ENCODE results near the gene PHACTR4. TPM values are rescaled to one million over a fixed set of nuclear protein-coding genes. Genes with fewer than 3 reads are reported as not detected.

The PHACTR4 gene
- total and polyA plus RNA-seq, 9 of the 15 experiments (the other 6 are each of a cell fraction or from before 2014, with no cell fraction given): 6.4 to 43.6 (median 14.2) TPM

GRCh38 chr1:28412731-28413130 lies 43.2 kb downstream of the PHACTR4 start (continued):
- no peak for TF ChIP-seq ZBTB33 (CRISPR knock-in tag; IDR thresholded peaks at IDR 0.05)
- TF ChIP-seq MLLT1 (IDR thresholded peaks at IDR 0.05): no peak
- 0 out of 2 replicates have a peak, but pooled peaks have one; percentile 25 for TF ChIP-seq SMC3 (conservative IDR thresholded peaks at IDR 0.05; ENCODE audit: insufficient read depth, low read depth, low read length)
- TF ChIP-seq BMI1 (IDR thresholded peaks at IDR 0.05; ENCODE audit: low read length): no peak
- TF ChIP-seq CEBPB (tag; IDR thresholded peaks at IDR 0.05): no peak
- TF ChIP-seq CTCF (IDR thresholded peaks at IDR 0.05 in 2 of 3, conservative IDR thresholded peaks at IDR 0.05 in 1 of 3; ENCODE audit: insufficient read depth in 2 of 3, low read depth in 1 of 3, low read length in 3 of 3): peak; percentile 45 to 76 (median 64); a peak in 5 of 6 replicates
- TF ChIP-seq ARID2 (IDR thresholded peaks at IDR 0.05): no peak
- no peak for TF ChIP-seq SRSF1 (IDR thresholded peaks at IDR 0.05; ENCODE audit: low read depth, low read length)
- TF ChIP-seq GATAD2B (IDR thresholded peaks at IDR 0.05; ENCODE audit: borderline replicate concordance): no peak
- no peak for TF ChIP-seq ELF4 (CRISPR knock-in tag; IDR thresholded peaks at IDR 0.05)
- TF ChIP-seq SREBF1 (IDR thresholded peaks at IDR 0.05; ENCODE audit: borderline replicate concordance, low read depth, low read length): no peak
- TF ChIP-seq ZNF444 (CRISPR knock-in tag; IDR thresholded peaks at IDR 0.05): 0 out of 2 replicates have a peak, but pooled peaks have one; percentile 7
- peak; percentile 27; the same call in 1 of the 2 replicates for TF ChIP-seq NFIC (IDR thresholded peaks at IDR 0.05)
- TF ChIP-seq YBX1 (IDR thresholded peaks at IDR 0.05): no peak
- no peak for TF ChIP-seq ASH1L (IDR thresholded peaks at IDR 0.05; ENCODE audit: borderline replicate concordance, low read depth, partially characterized antibody)
- no peak for TF ChIP-seq HDGF (IDR thresholded peaks at IDR 0.05)
- TF ChIP-seq VEZF1 (CRISPR knock-in tag; IDR thresholded peaks at IDR 0.05): peak; percentile 68
- no peak for TF ChIP-seq LARP7 (IDR thresholded peaks at IDR 0.05)
- no peak for TF ChIP-seq SIX5 (IDR thresholded peaks at IDR 0.05; ENCODE audit: borderline replicate concordance in 1 of 2, insufficient read depth in 1 of 2, low read depth in 1 of 2, low read length in 2 of 2)
- no peak for TF ChIP-seq SRSF9 (IDR thresholded peaks at IDR 0.05; ENCODE audit: borderline replicate concordance, low read depth, low read length)
- no peak for TF ChIP-seq ZNF175 (CRISPR knock-in tag; IDR thresholded peaks at IDR 0.05; ENCODE audit: low read depth)
- TF ChIP-seq ZZZ3 (IDR thresholded peaks at IDR 0.05): no peak
- TF ChIP-seq ZFX (CRISPR knock-in tag; IDR thresholded peaks at IDR 0.05): no peak
- peak; percentile 55; the same call in 1 of the 2 replicates for TF ChIP-seq SMARCE1 (IDR thresholded peaks at IDR 0.05)
- no peak for TF ChIP-seq TEAD1 (CRISPR knock-in tag; IDR thresholded peaks at IDR 0.05)

Measured in K562 (cell line).